Neuronal stem cell (in vitro differentiated cells): ENCODE data around the gene WIZ.

ENCODE experiments used
- DNase-seq: peaks from one replicate; pipeline ENCODE4 v3.0.0-alpha.2; 2013; ENCODE audit warnings: low spot score
- H2AFZ ChIP-seq: one replicate; pipeline ENCODE4 v1.6.1; 2013; ENCODE audit warnings: mild to moderate bottlenecking, low read length, inconsistent platforms
- H2AK5ac ChIP-seq: 2 replicates; pipeline ENCODE4 v1.6.1; 2013; ENCODE audit warnings: low read depth, mild to moderate bottlenecking, inconsistent platforms, low read length, moderate library complexity, mixed read lengths
- H2BK120ac ChIP-seq: 2 replicates; pipeline ENCODE4 v1.6.1; 2013; ENCODE audit warnings: low read depth, mild to moderate bottlenecking, inconsistent platforms, low read length, moderate library complexity, mixed read lengths
- H2BK12ac ChIP-seq: one replicate; pipeline ENCODE4 v1.6.1; 2013; ENCODE audit warnings: low read length, inconsistent platforms
- H2BK15ac ChIP-seq: 2 replicates; pipeline ENCODE4 v1.6.1; 2013; ENCODE audit warnings: mild to moderate bottlenecking, low read length, inconsistent platforms, mixed read lengths
- H2BK5ac ChIP-seq: one replicate; pipeline ENCODE4 v1.6.1; 2013; ENCODE audit warnings: inconsistent platforms, mild to moderate bottlenecking, low read length, moderate library complexity
- H3K14ac ChIP-seq: one replicate; pipeline ENCODE4 v1.6.1; 2013; ENCODE audit warnings: low read length, inconsistent platforms
- H3K18ac ChIP-seq: 2 replicates; pipeline ENCODE4 v1.6.1; 2013; ENCODE audit warnings: low read length, inconsistent platforms
- H3K23ac ChIP-seq: 2 replicates; pipeline ENCODE4 v1.6.1; 2013; ENCODE audit warnings: low read depth, mild to moderate bottlenecking, mixed read lengths, low read length, inconsistent platforms; ENCODE audit not compliant: poor library complexity
- H3K27ac ChIP-seq: replicated peaks from 3 replicates; pipeline ENCODE4 v1.5.1; 2013; ENCODE audit warnings: low read length, inconsistent platforms
- H3K27me3 ChIP-seq, 3 experiments: 2 replicates each; pipeline ENCODE4 v1.6.1; 2013; ENCODE audit warnings: low read length in 3 of 3, mild to moderate bottlenecking in 2 of 3, inconsistent platforms in 1 of 3, low read depth in 1 of 3, mixed read lengths in 1 of 3, moderate library complexity in 1 of 3; ENCODE audit not compliant: control insufficient read depth in 3 of 3, insufficient read depth in 3 of 3
- H3K36me3 ChIP-seq, 2 donors: replicated peaks in 1 of 2; 2 replicates each; pipeline ENCODE4 v1.6.1; 2013; ENCODE audit warnings: low read length in 2 of 2; ENCODE audit not compliant: control insufficient read depth in 2 of 2, insufficient read depth in 2 of 2
- H3K4ac ChIP-seq: 2 replicates; pipeline ENCODE4 v1.6.1; 2013; ENCODE audit warnings: inconsistent platforms, mild to moderate bottlenecking, low read length, moderate library complexity
- H3K4me1 ChIP-seq, 2 donors: 1 replicate in 1 of 2; 2 replicates in 1 of 2; pipeline ENCODE4 v1.6.1; 2013; ENCODE audit warnings: low read length in 2 of 2, low read depth in 1 of 2; ENCODE audit not compliant: control insufficient read depth in 2 of 2, insufficient read depth in 1 of 2
- H3K4me2 ChIP-seq: one replicate; pipeline ENCODE4 v1.6.1; 2013; ENCODE audit warnings: mild to moderate bottlenecking, low read length, inconsistent platforms; ENCODE audit not compliant: insufficient read depth, poor library complexity, severe bottlenecking
- H3K4me3 ChIP-seq, 2 donors: 2 replicates each; pipeline ENCODE4 v1.5.1; 2013; ENCODE audit warnings: low read length in 2 of 2, mild to moderate bottlenecking in 2 of 2, inconsistent platforms in 1 of 2, moderate library complexity in 1 of 2
- H3K79me1 ChIP-seq: one replicate; pipeline ENCODE4 v1.6.1; 2013; ENCODE audit warnings: low read depth, mild to moderate bottlenecking, inconsistent platforms, low read length, moderate library complexity
- H3K9ac ChIP-seq: one replicate; pipeline ENCODE4 v1.6.1; 2013; ENCODE audit warnings: mild to moderate bottlenecking, low read depth, low read length, inconsistent platforms; ENCODE audit not compliant: poor library complexity
- H3K9me3 ChIP-seq, 2 donors: replicated peaks in 1 of 2; 2 replicates each; pipeline versions ENCODE3 to v1.6.1; 2013; ENCODE audit warnings: low read length in 2 of 2, mild to moderate bottlenecking in 2 of 2, inconsistent platforms in 1 of 2, low read depth in 1 of 2, mixed read lengths in 1 of 2, moderate library complexity in 1 of 2; ENCODE audit not compliant: control insufficient read depth in 2 of 2, insufficient read depth in 1 of 2
- H4K8ac ChIP-seq: one replicate; pipeline ENCODE4 v1.6.1; 2013; ENCODE audit warnings: low read depth, mild to moderate bottlenecking, inconsistent platforms, low read length, moderate library complexity
- H4K91ac ChIP-seq: one replicate; pipeline ENCODE4 v1.6.1; 2013; ENCODE audit warnings: low read length, low read depth, mild to moderate bottlenecking, inconsistent platforms; ENCODE audit not compliant: poor library complexity
- WGBS, 2 donors: extraction: QIAGEN DNeasy Blood & Tissue Kit; methylation state at CpG; one replicate each; pipeline ENCODE4 v1.1.7; 2013; ENCODE audit warnings: missing lambda C conversion rate in 2 of 2, mixed read lengths in 1 of 2; ENCODE audit not compliant: insufficient read length in 2 of 2, insufficient replicate concordance in 1 of 2; ENCODE audit errors: extremely low coverage in 2 of 2; 5-methylcytosine and 5-hydroxymethylcytosine counted together

Gene WIZ

DNA sequence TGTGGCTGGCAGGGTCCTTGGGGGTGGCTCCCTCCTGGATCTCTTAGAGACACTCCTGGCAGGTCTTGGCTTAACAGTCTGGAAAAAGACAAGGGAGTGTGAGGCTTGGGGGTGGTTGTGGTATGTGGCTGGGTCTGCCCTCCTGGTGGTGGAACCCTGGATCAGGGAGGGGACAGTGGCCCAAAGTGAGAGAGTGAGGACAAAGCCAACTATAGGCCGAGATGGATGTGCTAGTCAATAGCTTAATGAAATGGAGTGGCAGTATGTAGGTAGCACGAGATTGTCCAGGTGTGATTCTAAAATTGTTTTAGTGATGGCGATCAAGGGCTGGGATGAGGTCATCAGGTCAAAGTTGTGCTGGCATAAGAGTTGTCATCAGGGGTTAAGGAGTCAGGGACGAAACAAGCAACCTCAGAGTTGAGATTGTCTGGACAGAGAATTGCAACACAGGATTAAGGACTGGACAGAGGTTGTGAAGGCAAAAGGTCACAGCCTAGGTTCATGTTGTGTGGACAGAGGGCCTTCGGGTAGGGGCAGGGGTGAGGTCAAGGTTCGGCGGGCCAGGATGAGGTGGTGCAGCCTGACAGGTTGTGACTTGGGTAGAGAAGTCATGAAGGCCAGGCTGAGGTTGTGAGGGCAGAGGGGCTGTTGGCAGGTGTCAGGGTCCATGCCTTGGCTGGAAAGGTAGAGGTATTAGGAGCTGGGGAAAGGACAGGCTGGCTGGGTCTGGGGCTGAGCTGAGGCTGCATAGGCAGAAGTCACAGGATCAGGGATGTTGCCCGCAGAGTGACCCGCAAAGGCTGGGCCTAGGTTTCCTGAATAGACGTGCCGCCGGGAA, 19.1 kb upstream of the WIZ start:
- Histone ChIP-seq H3K9ac (no peak overlapping the region), H3K4me3 (no peak overlapping the region), H4K8ac (no peak overlapping the region), H3K4ac (no peak overlapping the region), H2BK120ac (no peak overlapping the region), H3K9me3 (no peaks in the 10 kb centered on the region), H3K27ac (no peak overlapping the region), H3K23ac (no peak overlapping the region), H2AK5ac (peak overlapping the region; percentile 52), H3K14ac (no peak overlapping the region), H2BK12ac (no peak overlapping the region), H2BK15ac (no peak overlapping the region), H3K27me3 (peaks cover 11 to 43% (median 34%) of the 10 kb centered on the region in 3 experiments), H3K36me3 (no peaks in the 10 kb centered on the region), H3K79me1 (no peaks in the 10 kb centered on the region), H3K18ac (peak overlapping the region; percentile 64), H3K4me2 (no peak overlapping the region), H2BK5ac (peak overlapping the region; percentile 53), H2AFZ (no peak overlapping the region), H3K4me1 (peaks cover 0 to 2% of the 10 kb centered on the region in 2 donors), H4K91ac (no peak overlapping the region)
- no CpG with 5 or more reads among the region's 12 CpGs for WGBS, 2 donors
- DNase-seq = no peak

- H3K23ac ChIP-seq = no peak overlapping the region
- WGBS, 2 donors = no CpG with 5 or more reads among the region's 6 CpGs
- peaks cover 0 to 2% of the 10 kb centered on the region in 2 donors for H3K4me1 ChIP-seq
- no peak overlapping the region for H3K27ac ChIP-seq
- H3K27me3 ChIP-seq = peaks cover 11 to 48% (median 36%) of the 10 kb centered on the region in 3 experiments
- H3K4me3 ChIP-seq = no peak overlapping the region
- no peak overlapping the region for H2BK120ac ChIP-seq
- no peaks in the 10 kb centered on the region for H3K79me1 ChIP-seq
- no peak overlapping the region for H4K8ac ChIP-seq
- no peaks in the 10 kb centered on the region for H3K36me3 ChIP-seq
- DNase-seq = no peak
- H3K4me2 ChIP-seq = no peak overlapping the region
- H2AK5ac ChIP-seq = no peak overlapping the region
- H2AFZ ChIP-seq = no peak overlapping the region
- no peaks in the 10 kb centered on the region for H3K9me3 ChIP-seq
- H3K18ac ChIP-seq = no peak overlapping the region
- H4K91ac ChIP-seq = no peak overlapping the region
- no peak overlapping the region for H2BK5ac ChIP-seq
- no peak overlapping the region for H3K9ac ChIP-seq
- H2BK15ac ChIP-seq = no peak overlapping the region
- H2BK12ac ChIP-seq = no peak overlapping the region
- H3K14ac ChIP-seq = no peak overlapping the region
- H3K4ac ChIP-seq = no peak overlapping the region
Measured at GRCh38 chr19:15467734-15468214, 18.0 kb upstream of the WIZ start.

GRCh38 chr19:15466851-15467733, 17.3 kb upstream of the WIZ start:
- Histone ChIP-seq H3K4ac (no peak overlapping the region), H3K9ac (no peak overlapping the region), H2AK5ac (no peak overlapping the region), H3K36me3 (no peaks in the 10 kb centered on the region), H3K79me1 (no peaks in the 10 kb centered on the region), H2BK120ac (no peak overlapping the region), H2BK12ac (no peak overlapping the region), H3K4me1 (peaks cover 0 to 2% of the 10 kb centered on the region in 2 donors), H4K8ac (no peak overlapping the region), H3K23ac (no peak overlapping the region), H3K27ac (no peak overlapping the region), H3K18ac (no peak overlapping the region), H3K27me3 (peaks cover 11 to 48% (median 36%) of the 10 kb centered on the region in 3 experiments), H4K91ac (no peak overlapping the region), H2BK5ac (no peak overlapping the region), H2BK15ac (no peak overlapping the region), H3K9me3 (no peaks in the 10 kb centered on the region), H3K14ac (no peak overlapping the region), H3K4me2 (no peak overlapping the region), H3K4me3 (no peak overlapping the region), H2AFZ (no peak overlapping the region)
- no peak for DNase-seq
- WGBS, 2 donors = no CpG with 5 or more reads among the region's 8 CpGs
